HS-27A (cell line): ENCODE results near the gene ADAMTS15.

Source experiments
- DNase-seq: peaks from one replicate; pipeline ENCODE4 v3.0.0-alpha.2; 2012; ENCODE audit warnings: low read depth, missing footprints

ADAMTS15 gene

DNA sequence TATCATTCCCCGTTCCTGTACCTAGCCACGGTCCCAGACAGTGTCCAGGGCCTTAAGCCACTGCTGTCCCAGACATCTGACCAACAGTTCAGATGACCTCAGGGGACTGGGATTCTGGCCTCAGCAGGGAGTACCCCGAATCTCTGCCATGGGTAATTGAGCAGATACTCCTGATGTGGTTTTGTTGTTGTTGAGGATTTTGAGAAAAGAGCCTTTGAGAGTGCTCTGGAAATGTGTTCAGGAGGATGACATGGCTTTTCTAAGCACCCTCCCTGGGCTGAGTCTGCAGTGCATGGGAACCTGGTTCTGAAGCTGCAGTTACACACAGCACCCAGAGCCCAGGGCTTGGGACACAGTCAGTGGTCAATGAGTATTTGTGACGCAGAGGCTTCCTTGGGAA is 30.4 kb downstream of the ADAMTS15 start:
- no peak for DNase-seq

DNA sequence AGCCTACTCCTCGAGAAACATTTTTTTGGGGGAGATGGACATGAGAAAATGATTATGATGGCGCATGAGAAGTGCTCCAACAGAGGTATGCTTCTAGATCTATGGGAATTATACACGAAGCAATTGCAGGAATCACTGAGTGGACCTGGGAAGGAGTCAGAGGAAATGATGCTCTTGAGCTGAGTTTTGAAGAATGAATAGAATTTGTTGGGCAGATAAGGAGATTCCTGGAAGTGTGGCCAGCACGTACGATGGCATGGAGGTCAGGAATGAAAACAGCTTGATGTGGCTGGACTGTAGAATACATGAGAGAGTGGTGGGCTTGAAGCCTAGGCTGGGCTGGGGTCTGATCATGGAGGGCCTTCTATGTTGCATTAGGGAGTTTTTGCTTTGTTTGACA is 31.7 kb downstream of the ADAMTS15 start:
- no peak for DNase-seq

DNA sequence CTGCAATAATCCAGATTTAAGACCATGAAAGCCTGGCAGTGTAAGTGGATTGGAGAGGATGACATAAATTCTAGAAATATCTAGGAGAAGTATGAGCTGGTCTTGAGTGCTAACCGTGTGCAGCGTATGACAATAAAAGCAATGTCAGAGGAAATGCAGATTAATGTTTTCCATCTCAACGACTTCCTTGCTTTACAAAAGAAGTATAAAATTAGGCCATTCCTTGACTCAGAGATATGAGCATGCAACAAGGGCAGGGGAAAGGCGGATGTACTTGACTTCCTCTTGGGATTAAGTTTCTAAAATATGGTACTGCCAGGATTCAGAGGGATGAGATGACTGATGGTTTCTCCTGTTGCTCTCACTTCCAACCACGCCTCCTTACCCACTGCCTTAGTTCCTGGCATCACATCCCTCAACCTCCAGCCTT is 32.3 kb downstream of the ADAMTS15 start:
- no peak for DNase-seq

DNA sequence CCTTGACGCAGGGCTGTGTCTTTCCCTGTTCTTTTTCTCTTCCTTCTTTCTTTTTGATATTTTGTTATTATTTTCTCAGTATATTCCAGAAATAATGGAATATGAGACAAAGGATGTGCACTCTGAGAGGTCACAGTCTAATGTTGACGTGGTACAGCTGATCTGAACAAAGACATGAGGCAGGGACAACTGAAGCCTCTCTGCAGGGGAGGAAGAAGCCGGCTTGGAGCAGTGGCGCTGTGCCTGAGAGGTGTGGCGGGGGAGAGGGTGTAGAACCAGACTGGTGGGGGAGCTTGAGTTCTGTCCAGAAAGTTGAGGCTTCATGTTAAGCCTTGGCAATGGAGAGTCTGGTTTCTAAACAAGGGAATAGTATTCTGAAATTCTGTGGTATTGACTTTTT is 34.7 kb downstream of the ADAMTS15 start:
- DNase-seq = no peak

DNA sequence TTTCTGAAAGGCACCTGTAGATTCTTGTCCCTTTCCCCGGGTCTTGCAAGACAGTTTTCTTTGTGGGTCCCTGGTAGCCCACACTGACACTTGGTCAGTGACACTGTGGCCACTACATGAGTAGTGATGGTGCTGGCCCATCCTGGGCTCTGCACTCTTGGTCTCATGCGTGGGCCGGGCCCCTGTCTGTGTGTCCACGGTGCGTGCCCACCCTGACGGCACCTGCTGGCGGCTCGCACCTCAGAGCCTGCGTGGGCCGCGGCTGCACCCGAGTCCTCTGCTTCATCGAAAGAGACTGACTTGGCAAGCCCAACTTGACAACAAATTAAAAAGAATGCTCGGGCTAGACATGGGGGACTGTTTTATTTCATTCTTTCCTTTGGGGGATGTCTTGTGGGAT is 37.5 kb downstream of the ADAMTS15 start:
- no peak for DNase-seq

DNA sequence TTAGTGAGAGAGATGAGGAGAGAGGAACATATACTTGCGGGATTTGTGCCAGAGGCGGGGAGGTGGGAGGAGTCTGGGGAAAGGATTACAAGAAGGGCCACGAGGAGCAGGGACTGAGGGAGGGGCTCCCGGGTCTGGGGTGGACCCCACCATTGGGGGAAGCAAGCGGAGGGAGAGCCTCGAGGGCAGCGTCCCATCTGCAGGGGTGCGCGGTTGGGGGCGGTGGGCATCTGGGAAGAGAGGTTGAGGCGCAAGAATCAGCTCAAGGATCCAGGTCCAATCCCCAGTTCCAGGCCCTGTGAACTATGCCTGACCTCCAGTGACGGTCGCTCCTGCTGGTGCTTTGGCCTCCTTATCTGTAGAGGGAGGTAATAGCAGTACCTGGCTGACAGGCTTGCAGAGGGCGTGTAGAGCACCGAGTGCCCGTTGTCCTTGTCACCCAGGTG is 38.0 kb downstream of the ADAMTS15 start:
- no peak for DNase-seq

DNA sequence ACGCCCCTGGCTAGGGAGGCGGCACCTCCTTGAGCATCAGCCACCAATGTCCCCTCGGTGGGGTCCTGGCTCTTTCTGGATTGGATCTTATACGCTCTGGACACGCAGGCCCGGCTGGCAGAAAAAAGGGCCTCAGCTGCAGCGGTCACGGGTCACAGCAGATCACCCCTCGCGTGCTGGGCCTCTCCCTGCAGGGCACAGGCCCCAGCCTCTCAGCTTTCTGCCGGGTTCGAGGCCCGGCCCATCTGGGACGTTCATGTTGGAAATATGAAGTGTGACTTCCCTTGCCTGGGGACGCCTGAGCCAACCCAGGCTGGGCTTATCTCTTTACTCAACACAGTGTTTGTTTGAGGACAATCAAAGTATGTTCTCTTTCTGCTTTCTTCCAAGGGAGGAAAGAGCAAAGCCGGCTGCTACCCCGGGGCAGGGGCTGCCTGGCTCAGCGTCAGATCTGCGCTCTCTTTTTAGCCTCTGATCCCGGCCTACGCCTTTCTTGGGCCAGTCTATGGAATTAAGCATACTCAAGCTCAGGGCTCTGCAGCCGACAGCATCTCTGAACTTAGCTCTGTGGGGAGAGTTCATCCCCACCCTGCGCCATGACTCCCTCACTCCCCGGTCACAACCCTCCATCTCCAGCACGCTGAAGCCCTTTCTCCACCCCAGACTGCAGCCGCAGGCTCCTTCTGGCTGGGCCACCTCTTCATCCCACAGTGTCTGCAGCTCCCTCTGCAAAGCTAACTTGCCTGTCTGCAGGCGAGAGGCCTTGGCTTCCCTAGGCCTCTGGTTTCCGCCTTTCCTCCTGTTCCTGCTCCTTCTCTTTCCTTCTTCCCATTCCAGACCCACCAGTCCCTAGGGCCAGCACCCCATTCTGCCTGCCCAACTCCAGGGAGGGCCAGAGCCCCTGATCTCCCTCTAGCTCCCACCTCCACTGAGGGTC is 38.8 kb downstream of the ADAMTS15 start:
- DNase-seq = no peak

DNA sequence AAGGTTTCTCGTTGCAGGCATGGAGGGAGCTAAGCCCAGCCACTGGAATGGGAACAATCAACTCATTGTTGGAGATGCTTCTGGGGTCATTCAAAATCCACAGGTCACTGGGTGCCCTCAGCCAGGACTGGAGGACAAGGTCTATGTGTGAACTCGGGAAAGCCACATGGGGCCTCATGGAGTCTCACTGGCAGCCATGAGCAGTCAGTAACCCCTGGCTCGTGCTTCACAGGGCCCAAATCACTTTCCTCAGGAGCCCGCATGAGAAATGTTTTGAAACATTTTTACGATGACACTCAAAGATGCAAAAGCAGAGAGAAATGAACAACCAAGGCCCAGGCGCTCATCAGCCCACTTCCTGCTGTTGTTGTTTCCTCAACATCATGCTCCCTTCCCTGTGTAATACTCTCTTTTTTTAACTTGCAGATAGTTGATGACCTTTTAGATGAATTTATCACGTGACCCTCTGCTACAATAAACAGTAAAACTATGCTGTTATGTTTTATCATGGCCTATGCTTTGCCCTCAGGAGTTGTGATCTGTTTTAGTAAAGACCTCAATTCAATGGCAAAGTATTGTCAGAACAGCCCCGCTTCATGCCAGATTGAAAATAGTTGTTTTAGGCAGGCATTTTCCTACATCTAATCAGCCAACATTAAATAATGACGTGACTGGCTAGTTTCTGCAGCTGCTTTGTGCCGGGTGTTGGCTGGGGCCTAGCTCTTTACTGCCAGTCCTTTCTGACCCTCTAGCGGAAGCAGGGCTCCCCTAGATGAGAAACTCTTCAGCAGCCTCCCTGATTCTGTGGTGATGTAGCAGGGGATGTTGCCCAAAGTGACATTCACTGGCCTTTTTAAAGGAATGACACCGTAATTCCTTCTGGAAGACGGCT is 39.7 kb downstream of the ADAMTS15 start:
- no peak for DNase-seq

DNA sequence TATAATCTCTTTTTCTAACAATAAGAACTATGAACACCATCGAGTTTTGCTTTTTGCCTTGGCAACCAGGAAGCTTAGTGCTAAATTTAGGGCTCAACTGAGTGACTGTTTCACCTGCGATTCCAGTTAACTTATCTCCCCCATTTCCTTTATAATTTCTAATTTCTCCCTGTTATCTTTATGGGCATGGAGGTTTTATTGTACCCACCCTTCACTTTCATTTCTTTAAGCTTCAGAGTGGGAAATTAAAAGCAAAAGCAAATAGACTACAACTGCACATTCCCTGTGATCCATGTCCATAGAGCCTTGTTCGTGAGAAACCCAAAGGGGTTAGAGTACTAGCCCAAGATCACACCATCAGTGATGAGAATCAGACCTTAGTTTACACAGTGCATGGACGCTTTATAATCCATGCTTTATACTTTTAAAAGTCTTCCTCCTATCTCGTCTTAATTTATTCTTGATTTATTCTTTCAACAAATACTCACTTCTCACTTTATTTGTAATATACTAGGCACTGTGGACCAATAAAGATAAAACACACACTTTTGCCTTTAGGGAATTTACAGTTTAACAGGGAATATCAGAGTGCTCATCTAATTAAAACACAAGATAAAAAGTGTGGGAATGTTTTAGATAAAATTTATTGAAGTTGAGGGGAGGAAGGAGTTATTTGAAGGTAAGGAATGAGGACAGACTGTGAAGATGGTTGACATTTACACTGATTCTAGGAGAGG is 40.6 kb downstream of the ADAMTS15 start:
- no peak for DNase-seq

DNA sequence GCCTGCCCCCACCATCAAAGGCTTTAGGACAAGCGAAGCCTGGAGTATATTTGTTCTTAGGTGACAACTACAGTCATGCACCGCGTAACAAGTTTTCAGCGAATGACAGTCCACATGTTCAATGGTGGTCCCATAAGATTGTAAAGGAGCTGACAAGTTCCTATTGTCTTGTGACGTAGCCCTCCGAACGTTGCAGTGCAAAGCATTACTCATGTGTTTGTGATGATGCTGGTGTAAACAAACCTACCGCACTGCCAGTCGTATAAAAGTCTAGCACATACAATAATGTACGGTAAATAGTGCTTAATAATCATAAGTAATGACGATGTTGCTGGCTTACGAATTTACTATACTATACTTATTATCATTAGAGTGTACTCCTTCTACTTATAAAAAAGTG is 41.3 kb downstream of the ADAMTS15 start:
- no peak for DNase-seq

DNA sequence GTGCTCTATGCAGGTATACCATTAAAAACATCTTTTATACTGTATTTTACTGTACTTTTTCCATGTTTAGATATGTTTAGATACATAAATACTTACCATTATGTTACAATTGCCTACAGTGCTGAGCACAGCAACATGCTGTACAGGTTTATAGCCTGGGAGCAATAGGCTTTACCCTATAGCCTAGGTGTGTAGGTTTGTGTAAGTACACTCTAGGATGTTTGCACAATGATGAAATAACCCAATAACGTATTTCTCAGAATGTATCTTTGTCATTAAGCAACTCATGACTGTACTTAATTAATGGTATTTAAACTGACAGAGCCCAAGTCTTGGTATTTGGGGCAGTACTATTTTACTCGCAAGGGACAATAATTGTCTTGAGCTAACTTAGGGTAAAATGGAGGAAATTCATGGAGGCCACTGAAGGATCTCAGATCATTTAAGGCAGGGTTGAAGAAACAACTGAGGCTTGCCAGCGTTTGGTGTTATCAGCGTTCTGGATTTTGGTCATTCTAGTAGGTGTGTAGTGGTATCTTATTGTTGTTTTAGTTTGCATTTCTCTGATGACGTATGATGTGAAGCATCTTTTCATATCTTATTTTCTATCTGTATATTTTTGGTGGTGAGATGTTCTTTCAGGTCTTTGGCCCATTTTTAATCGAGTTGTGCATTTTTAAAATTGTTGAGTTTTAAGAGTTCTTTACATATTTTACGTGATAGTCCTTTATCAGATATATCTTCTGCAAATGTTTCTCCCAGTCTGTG is 42.4 kb downstream of the ADAMTS15 start:
- DNase-seq = no peak

DNA sequence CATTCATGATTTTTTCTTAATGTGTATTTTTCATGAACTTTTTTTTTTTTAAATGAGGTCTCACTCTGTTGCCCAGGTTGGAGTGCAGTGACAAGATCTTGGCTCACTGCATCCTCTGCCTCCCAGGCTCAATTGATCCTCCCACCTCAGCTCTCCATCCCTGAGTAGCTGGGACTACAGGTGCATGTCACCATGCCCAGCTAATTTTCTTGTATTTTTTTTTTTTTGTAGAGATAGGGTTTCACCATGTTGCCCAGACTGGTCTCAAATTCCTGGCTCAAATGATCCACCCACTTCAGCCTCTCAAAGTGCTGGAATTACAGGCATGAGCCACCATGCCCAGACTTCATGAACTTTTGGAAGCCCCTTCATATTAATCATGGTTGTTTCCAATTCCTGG is 49.7 kb downstream of the ADAMTS15 start:
- no peak for DNase-seq

DNA sequence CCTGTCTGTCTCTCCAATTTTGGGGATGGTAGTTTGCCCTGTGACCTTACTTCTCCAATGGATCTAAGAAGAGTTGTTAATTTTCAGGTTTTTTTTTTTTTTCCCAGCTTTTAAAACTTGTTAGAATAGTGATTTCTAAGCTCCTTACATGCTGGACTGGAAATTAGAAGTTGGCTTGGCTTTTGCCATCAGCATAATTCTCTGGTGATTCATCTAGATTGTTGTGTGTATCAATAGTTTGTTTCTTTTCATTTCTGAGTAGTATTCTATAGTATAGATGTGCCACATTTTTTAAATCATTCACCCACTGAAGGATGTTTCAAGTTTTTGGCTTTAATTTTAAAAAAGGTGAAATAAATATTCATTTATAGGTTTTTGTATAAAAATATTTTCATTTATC is 51.4 kb downstream of the ADAMTS15 start:
- no peak for DNase-seq

DNA sequence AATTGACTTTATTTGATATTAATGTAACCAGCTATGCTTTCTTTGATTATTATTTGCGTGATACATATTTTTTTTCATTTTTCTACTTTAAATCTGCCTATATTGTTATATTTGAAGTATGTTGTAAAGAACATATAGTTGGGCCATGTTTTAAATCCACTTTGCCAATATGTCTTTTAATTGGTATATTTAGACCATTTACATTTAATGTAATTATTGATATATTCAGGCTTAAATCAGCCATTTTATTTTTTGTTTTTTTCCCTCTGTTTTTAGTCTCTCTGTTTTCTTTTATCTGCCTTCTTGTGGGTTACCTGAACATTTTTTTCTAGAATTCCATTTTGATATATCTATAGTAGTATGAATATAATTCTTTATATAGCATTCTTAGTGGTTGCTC is 55.9 kb downstream of the ADAMTS15 start:
- no peak for DNase-seq

DNA sequence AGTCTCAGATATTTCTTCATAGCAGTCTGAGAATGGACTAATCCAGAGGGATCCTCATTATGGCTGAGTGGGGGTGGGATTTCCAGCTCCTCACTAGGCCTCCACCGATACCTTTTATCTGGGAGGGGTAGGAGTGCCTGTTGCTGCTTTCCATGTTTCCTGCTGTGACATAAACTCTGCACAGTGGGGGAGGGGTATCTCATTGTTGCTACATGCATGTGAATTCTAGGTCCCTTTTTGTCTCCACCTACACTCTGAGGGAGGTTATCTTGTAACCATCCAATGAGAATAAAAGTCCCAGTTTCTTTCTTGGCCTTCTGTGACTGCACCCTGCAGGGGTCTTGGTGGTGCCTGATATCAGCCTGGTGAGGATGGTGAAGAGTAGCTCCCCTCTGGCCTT is 60.5 kb downstream of the ADAMTS15 start:
- no peak for DNase-seq

DNA sequence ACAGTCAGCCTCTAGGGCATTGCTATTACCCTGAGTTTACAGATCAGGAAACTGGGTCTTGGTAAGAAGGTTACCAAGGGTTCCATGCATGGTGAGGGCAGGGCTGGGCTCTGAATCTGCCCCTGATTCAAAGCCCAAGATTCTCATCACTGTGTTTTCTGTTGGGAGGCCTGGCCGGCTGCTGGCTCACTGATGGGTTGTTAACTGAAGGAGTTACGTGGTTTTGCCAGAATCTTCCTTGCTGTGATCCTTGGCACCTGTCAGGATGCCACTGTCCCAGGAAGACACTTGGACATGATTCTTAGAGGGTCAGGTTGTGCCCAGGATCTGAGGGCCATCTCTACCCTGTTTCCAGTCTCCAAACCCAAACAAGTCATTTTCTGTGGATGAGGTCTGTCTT is 61.5 kb downstream of the ADAMTS15 start:
- DNase-seq = no peak

DNA sequence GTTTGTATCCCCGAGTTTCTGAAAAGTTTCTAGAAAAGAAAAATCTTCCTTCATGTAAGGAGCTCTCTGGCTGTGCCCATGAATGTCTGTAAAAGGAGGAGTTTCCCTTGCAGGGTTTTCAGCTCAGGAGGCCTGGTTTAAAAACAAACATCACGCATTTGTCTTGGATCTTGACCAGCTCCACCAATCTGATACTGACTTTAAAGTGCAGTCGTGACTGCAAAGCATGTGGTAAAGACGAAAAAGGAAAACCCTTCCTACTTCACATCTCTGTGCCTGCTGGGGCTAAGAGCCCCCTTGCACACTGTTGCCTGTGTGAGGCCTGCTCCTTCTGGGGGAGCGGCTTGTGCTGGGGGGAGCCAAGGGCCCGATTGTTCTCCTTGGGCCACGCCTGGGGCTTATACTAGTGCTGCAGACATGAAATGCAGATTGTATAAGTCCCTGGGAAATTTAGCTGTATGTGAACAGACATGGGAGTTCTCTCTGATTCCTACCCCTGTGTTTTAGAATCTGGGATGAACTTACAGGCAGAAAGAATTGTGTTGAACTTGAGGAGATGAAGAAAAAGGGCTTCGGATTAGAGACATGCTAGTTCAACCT is 62.1 kb downstream of the ADAMTS15 start:
- no peak for DNase-seq

DNA sequence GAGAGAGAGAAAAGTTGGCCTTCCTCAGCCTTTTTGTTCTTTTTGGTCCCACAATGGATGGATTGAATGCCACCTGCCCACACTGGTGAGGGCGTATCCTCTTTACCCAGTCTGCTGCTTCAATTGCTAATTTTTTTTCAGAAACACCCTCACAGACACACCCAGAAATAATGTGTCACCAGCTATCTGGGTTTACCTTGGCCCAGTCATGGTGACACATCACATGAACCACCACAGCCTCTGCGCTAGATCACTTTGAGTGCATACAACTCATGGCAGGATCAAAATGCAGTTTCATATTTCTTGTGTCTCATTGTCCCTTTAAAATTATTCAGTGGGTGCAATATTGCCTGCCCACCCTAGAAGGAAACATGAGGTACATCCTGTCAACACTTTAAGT is 63.3 kb downstream of the ADAMTS15 start:
- DNase-seq = no peak

DNA sequence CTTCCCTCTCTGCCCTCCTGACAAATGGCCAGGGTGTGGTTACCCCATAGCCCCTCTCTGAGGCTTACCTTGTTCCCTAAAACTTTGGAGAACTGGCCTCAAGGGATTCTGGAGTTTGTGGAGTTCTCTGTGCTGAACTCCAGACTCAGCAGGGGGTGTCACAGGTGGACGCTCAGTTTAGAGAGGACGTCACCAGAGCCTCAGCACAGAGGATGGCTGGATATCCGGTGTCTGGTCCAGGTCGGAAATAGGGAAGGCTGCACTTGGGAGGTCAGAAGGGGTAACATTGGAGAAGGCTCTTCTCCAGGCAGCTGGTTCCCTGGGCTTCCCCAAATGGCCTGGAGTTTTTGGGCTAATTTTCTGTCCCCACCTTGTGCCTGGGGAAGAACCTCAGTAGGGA is 64.2 kb downstream of the ADAMTS15 start:
- no peak for DNase-seq

DNA sequence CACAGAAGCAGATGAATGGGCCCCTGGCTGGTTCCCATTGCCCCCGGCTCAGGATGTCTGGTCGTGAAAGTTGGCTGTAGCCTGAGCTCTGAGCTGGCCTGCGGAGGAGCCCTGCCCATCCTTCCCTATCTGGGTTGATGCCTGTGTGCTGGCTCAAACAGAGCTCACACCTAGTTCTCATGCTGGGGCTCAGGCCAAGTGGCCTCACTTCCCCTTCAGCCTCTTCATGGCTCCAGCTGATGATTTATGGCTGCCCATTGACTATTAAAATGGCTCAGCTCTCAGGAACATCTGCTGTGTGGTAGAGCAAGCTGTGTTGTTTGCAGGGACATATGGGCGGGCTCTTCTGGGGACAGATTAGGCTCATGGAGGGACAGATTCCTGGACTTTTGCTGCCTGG is 64.7 kb downstream of the ADAMTS15 start:
- DNase-seq = no peak

DNA sequence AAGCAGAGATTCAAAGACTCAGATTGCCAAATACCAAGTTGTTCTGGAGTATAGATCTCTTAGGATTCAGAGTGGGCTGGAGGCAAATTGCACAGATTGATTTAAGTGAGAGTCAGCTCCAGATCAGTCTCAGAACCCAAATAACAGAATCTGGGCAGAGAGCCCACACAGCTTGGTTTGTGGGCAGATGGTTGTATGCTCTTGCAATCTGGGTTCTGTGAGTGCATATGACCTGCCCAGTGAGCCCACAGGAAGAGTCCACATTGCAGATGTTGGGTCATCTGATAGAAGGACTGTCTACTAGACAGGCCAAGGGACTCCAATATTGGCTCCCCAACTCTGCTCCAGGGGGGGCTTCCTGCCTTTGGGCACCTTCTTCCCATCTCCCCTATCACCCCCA is 65.9 kb downstream of the ADAMTS15 start:
- DNase-seq = no peak
